Naive thymus-derived CD4-positive, alpha-beta T cell (primary cell): Measurements from ENCODE around the gene EFHC1. TPM values are rescaled to one million over a fixed set of nuclear protein-coding genes. Genes with fewer than 3 reads are reported as not detected.

Source experiments
- ATAC-seq: fragments of 150-1000 bp; cut with Tn5 transposase; 2 replicates; pipeline ENCODE4 v1.10.0; 2021; ENCODE audit warnings: mild to moderate bottlenecking, moderate library complexity
- CTCF ChIA-PET: fragments of 350-600 bp; sonication (Branson Sonifier 250); formaldehyde crosslinking; loops from one replicate; lab custom pipeline; 2021; ENCODE audit warnings: antibody characterized with exemption; lab: Charles Lee
- POLR2A ChIA-PET: fragments of 350-600 bp; sonication (Branson Sonifier 250); formaldehyde crosslinking; loops from one replicate; lab custom pipeline; 2021; ENCODE audit warnings: antibody characterized with exemption, inconsistent platforms; lab: Charles Lee
- DNase-seq, 9 donors: peaks; one replicate each; pipeline versions ENCODE4 v3.0.0 to v3.0.0-alpha.2; 2020 to 2022; ENCODE audit warnings: mixed read lengths in 1 of 9
- H3K27ac ChIP-seq: one replicate; pipeline ENCODE4 v1.7.0; 2013; ENCODE audit warnings: mild to moderate bottlenecking, low read depth, low read length, moderate library complexity
- H3K27me3 ChIP-seq, 2 donors: one replicate each; pipeline ENCODE4 v1.7.0; 2013; ENCODE audit warnings: low read length in 2 of 2, mild to moderate bottlenecking in 2 of 2, moderate library complexity in 2 of 2; ENCODE audit not compliant: control insufficient read depth in 2 of 2, insufficient read depth in 2 of 2
- H3K36me3 ChIP-seq, 3 experiments: 1 replicate in 2 of 3; 2 replicates in 1 of 3; pipeline ENCODE4 v1.7.0; 2013; ENCODE audit warnings: low read length in 3 of 3, mild to moderate bottlenecking in 3 of 3, moderate library complexity in 1 of 3; ENCODE audit not compliant: insufficient read depth in 3 of 3, control insufficient read depth in 2 of 3
- H3K4me1 ChIP-seq, 2 donors: one replicate each; pipeline ENCODE4 v1.7.0; 2013; ENCODE audit warnings: low read length in 2 of 2, mild to moderate bottlenecking in 2 of 2, moderate library complexity in 1 of 2; ENCODE audit not compliant: control insufficient read depth in 2 of 2, insufficient read depth in 2 of 2
- H3K4me3 ChIP-seq: 2 replicates; pipeline ENCODE4 v1.7.0; 2013; ENCODE audit warnings: mild to moderate bottlenecking, low read length
- H3K9me3 ChIP-seq, 3 experiments: 1 replicate in 2 of 3; 2 replicates in 1 of 3; pipeline ENCODE4 v1.7.0; 2013; ENCODE audit warnings: low read length in 3 of 3; ENCODE audit not compliant: control insufficient read depth in 2 of 3
- H3K27ac Mint-ChIP-seq, 9 donors: one replicate each; pipeline ENCODE4 v1.8.0; 2020 to 2022; ENCODE audit warnings: mixed read lengths in 9 of 9, mild to moderate bottlenecking in 8 of 9, moderate library complexity in 5 of 9, inconsistent platforms in 2 of 9
- H3K27me3 Mint-ChIP-seq, 5 donors: one replicate each; pipeline ENCODE4 v1.8.0; 2021 to 2022; ENCODE audit warnings: mixed read lengths in 5 of 5, mild to moderate bottlenecking in 1 of 5
- H3K36me3 Mint-ChIP-seq, 5 donors: one replicate each; pipeline ENCODE4 v1.8.0; 2020 to 2022; ENCODE audit warnings: mixed read lengths in 5 of 5, mild to moderate bottlenecking in 3 of 5, inconsistent platforms in 1 of 5
- H3K4me1 Mint-ChIP-seq, 7 donors: one replicate each; pipeline ENCODE4 v1.8.0; 2020 to 2022; ENCODE audit warnings: mixed read lengths in 7 of 7, mild to moderate bottlenecking in 3 of 7, inconsistent platforms in 1 of 7
- H3K4me3 Mint-ChIP-seq, 10 donors: one replicate each; pipeline ENCODE4 v1.8.0; 2020 to 2022; ENCODE audit warnings: mild to moderate bottlenecking in 10 of 10, mixed read lengths in 10 of 10, moderate library complexity in 6 of 10, inconsistent platforms in 2 of 10
- H3K9me3 Mint-ChIP-seq, 11 donors: one replicate each; pipeline ENCODE4 v1.8.0; 2020 to 2022; ENCODE audit warnings: mixed read lengths in 11 of 11, mild to moderate bottlenecking in 4 of 11, inconsistent platforms in 1 of 11, moderate library complexity in 1 of 11
- intact Hi-C, 2 donors: fragments of 100-400 bp; cut with micrococcal nuclease; formaldehyde crosslinking; loops; one replicate each; pipeline ENCODE4 v1.15.1; 2023
- polyA plus RNA-seq, 2 donors: library from polyadenylated mRNA; unstranded; fragments of 300-500 nt; fragmentation: Illumina TruSeq; gene quantifications; one replicate each; pipeline ENCODE4 v1.2.3, GENCODE V29; 2021
- total RNA-seq, 6 experiments: library from RNA in 5 of 6; stranded (reverse) in 5 of 6; gene quantifications; 1 replicate in 5 of 6; 2 replicates in 1 of 6; pipeline ENCODE4 v1.2.3 and lab custom pipeline; 2021 to 2026

The EFHC1 gene
- total and polyA plus RNA-seq, 7 experiments from 2014 or later, result 1.9 to 13.8 (median 5.8) TPM

DNA sequence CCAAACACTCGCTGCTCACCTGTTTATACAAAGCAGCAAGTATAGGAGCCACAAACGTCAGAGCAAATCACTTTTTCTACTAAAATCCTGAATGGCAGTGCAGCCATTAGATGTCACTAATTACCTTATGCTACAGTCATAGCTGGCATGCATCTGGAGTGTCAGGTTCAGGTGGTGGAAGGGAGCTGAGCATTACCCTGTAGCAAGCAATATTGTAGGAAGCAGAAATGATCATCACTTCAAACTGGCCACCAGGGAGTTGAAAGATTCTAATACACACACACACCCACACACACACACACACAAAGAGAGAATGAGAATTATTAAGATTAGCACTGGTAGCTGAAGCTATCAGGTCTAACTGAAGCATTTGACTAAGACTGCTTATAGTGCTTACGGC lies 75.8 kb downstream of the EFHC1 start:
- Mint-ChIP-seq H3K9me3 (peaks cover 0 to 7% (median 3%) of the 10 kb centered on the region in 11 donors), H3K4me3 (no peak overlapping the region), H3K36me3 (peaks cover 4 to 19% (median 8%) of the 10 kb centered on the region in 5 donors), H3K27me3 (no peaks in the 10 kb centered on the region), H3K4me1 (peaks cover 0 to 43% (median 0%) of the 10 kb centered on the region in 7 donors), H3K27ac (no peak overlapping the region)
- intact Hi-C loops, result loop anchor here in 1 of 2 donors (5.0 kb wide), 1 partner anchor 166 kb away; no protein-coding TSS in a partner anchor
- Histone ChIP-seq H3K36me3 (no peaks in the 10 kb centered on the region), H3K9me3 (no peaks in the 10 kb centered on the region), H3K27me3 (no peaks in the 10 kb centered on the region), H3K4me1 (no peaks in the 10 kb centered on the region), H3K27ac (no peak overlapping the region), H3K4me3 (no peak overlapping the region)
- ATAC-seq (no peak), DNase-seq (no peak)
- ChIA-PET POLR2A (no interaction called here), CTCF (no interaction called here)

- Histone ChIP-seq H3K9me3 (no peaks in the 10 kb centered on the region), H3K27ac (no peak overlapping the region), H3K36me3 (no peaks in the 10 kb centered on the region), H3K4me3 (no peak overlapping the region), H3K4me1 (no peaks in the 10 kb centered on the region), H3K27me3 (no peaks in the 10 kb centered on the region)
- Mint-ChIP-seq H3K4me3 (no peak overlapping the region), H3K9me3 (peaks cover 0 to 7% (median 3%) of the 10 kb centered on the region in 11 donors), H3K27ac (no peak overlapping the region), H3K27me3 (no peaks in the 10 kb centered on the region), H3K4me1 (peaks cover 0 to 43% (median 0%) of the 10 kb centered on the region in 7 donors), H3K36me3 (peaks cover 5 to 17% (median 8%) of the 10 kb centered on the region in 5 donors)
- ChIA-PET CTCF (no interaction called here), POLR2A (no interaction called here)
- no peak for ATAC-seq
- no peak for DNase-seq
- intact Hi-C loops, result loop anchor here in 1 of 2 donors (5.0 kb wide), 1 partner anchor 166 kb away; no protein-coding TSS in a partner anchor
Measured at GRCh38 chr6:52496631-52497030, 76.5 kb downstream of the EFHC1 start.

- ChIA-PET POLR2A (no interaction called here), CTCF (no interaction called here)
- Histone ChIP-seq H3K27ac (no peak overlapping the region), H3K36me3 (peaks cover 0 to 6% (median 0%) of the 10 kb centered on the region in 3 experiments), H3K4me1 (no peaks in the 10 kb centered on the region), H3K27me3 (no peaks in the 10 kb centered on the region), H3K9me3 (no peaks in the 10 kb centered on the region), H3K4me3 (no peak overlapping the region)
- Mint-ChIP-seq H3K9me3 (peaks cover 0 to 7% (median 3%) of the 10 kb centered on the region in 11 donors), H3K36me3 (peaks cover 6 to 28% (median 12%) of the 10 kb centered on the region in 5 donors), H3K27ac (peak overlapping the region in 1 of 9 donors; percentile 40), H3K4me3 (no peak overlapping the region), H3K4me1 (peaks cover 0 to 38% (median 0%) of the 10 kb centered on the region in 7 donors), H3K27me3 (no peaks in the 10 kb centered on the region)
- intact Hi-C loops, result loop anchor here in 1 of 2 donors (5.0 kb wide), 1 partner anchor 164 kb away; no protein-coding TSS in a partner anchor
- DNase-seq, result no peak
- peak; percentile 53 for ATAC-seq
Measured at GRCh38 chr6:52497652-52498408, 77.7 kb downstream of the EFHC1 start.

GRCh38 chr6:52498538-52499017 lies 78.4 kb downstream of the EFHC1 start:
- H3K27ac ChIP-seq, result no peak overlapping the region
- peaks cover 0 to 33% (median 0%) of the 10 kb centered on the region in 7 donors for H3K4me1 Mint-ChIP-seq
- no peaks in the 10 kb centered on the region for H3K27me3 Mint-ChIP-seq
- CTCF ChIA-PET, result no interaction called here
- DNase-seq (no peak), ATAC-seq (no peak)
- H3K4me3 Mint-ChIP-seq, result no peak overlapping the region
- H3K4me3 ChIP-seq, result no peak overlapping the region
- peaks cover 0 to 12% (median 0%) of the 10 kb centered on the region in 3 experiments for H3K36me3 ChIP-seq
- peaks cover 0 to 7% (median 3%) of the 10 kb centered on the region in 11 donors for H3K9me3 Mint-ChIP-seq
- no peaks in the 10 kb centered on the region for H3K4me1 ChIP-seq
- peaks cover 6 to 30% (median 12%) of the 10 kb centered on the region in 5 donors for H3K36me3 Mint-ChIP-seq
- intact Hi-C loops, result loop anchor here in 1 of 2 donors (5.0 kb wide), 1 partner anchor 164 kb away; no protein-coding TSS in a partner anchor
- no peaks in the 10 kb centered on the region for H3K27me3 ChIP-seq
- no peaks in the 10 kb centered on the region for H3K9me3 ChIP-seq
- H3K27ac Mint-ChIP-seq, result peak overlapping the region in 2 of 9 donors; percentile 17 to 40
- POLR2A ChIA-PET, result no interaction called here

DNA sequence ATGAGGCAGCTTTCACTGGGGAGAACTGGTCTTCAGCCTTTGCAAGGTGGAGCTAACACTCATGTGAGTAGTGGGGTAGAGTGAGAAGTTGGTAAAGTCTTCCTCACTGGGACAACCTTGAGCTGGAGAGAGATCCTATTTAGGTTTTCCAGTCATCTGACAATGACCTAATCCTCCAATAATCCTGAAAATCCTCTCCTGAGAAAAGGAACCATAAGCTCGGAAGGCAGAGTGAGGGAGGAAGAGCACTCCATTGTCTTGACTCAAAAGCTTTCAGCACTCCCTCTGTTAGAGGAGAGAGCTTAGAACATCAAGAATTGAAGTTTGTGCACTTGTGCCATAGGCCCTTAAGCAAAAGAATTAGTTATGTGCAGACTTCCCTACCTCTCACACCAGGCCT lies 78.9 kb downstream of the EFHC1 start:
- Histone ChIP-seq H3K4me3 (no peak overlapping the region), H3K36me3 (peaks cover 0 to 14% (median 0%) of the 10 kb centered on the region in 3 experiments), H3K27me3 (no peaks in the 10 kb centered on the region), H3K27ac (no peak overlapping the region), H3K4me1 (no peaks in the 10 kb centered on the region), H3K9me3 (no peaks in the 10 kb centered on the region)
- DNase-seq (no peak), ATAC-seq (no peak)
- CTCF ChIA-PET, result no interaction called here
- POLR2A ChIA-PET, result no interaction called here
- Mint-ChIP-seq H3K4me3 (no peak overlapping the region), H3K27ac (no peak overlapping the region), H3K4me1 (peaks cover 0 to 28% (median 0%) of the 10 kb centered on the region in 7 donors), H3K36me3 (peaks cover 6 to 30% (median 12%) of the 10 kb centered on the region in 5 donors), H3K27me3 (no peaks in the 10 kb centered on the region), H3K9me3 (peaks cover 0 to 7% (median 3%) of the 10 kb centered on the region in 11 donors)
- intact Hi-C loops, result loop anchor here in 1 of 2 donors (5.0 kb wide), 1 partner anchor 163 kb away; no protein-coding TSS in a partner anchor

- Histone ChIP-seq H3K4me1 (no peaks in the 10 kb centered on the region), H3K4me3 (no peak overlapping the region), H3K27ac (no peak overlapping the region), H3K9me3 (no peaks in the 10 kb centered on the region), H3K27me3 (no peaks in the 10 kb centered on the region), H3K36me3 (peaks cover 0 to 21% (median 0%) of the 10 kb centered on the region in 3 experiments)
- no peak for ATAC-seq
- intact Hi-C loops, result loop anchor here in 1 of 2 donors (5.0 kb wide), 1 partner anchor 163 kb away; no protein-coding TSS in a partner anchor
- H3K36me3 Mint-ChIP-seq, result peaks cover 7 to 25% (median 11%) of the 10 kb centered on the region in 5 donors
- H3K4me3 Mint-ChIP-seq, result no peak overlapping the region
- H3K27me3 Mint-ChIP-seq, result no peaks in the 10 kb centered on the region
- peaks cover 0 to 6% (median 3%) of the 10 kb centered on the region in 11 donors for H3K9me3 Mint-ChIP-seq
- H3K27ac Mint-ChIP-seq, result peak overlapping the region in 1 of 9 donors; percentile 30
- no peak for DNase-seq
- H3K4me1 Mint-ChIP-seq, result peaks cover 0 to 22% (median 0%) of the 10 kb centered on the region in 7 donors
- ChIA-PET CTCF (no interaction called here), POLR2A (no interaction called here)
Measured at GRCh38 chr6:52499681-52500236, 79.6 kb downstream of the EFHC1 start.
